GM21390 (cell line): ENCODE measurements around the gene HPCAL1.

Source experiments
- ATAC-seq: cut with Tn5 transposase; IDR thresholded peaks from one replicate; pipeline ENCODE4 v1.9.1; 2021; ENCODE audit not compliant: unreplicated experiment

The HPCAL1 gene

DNA sequence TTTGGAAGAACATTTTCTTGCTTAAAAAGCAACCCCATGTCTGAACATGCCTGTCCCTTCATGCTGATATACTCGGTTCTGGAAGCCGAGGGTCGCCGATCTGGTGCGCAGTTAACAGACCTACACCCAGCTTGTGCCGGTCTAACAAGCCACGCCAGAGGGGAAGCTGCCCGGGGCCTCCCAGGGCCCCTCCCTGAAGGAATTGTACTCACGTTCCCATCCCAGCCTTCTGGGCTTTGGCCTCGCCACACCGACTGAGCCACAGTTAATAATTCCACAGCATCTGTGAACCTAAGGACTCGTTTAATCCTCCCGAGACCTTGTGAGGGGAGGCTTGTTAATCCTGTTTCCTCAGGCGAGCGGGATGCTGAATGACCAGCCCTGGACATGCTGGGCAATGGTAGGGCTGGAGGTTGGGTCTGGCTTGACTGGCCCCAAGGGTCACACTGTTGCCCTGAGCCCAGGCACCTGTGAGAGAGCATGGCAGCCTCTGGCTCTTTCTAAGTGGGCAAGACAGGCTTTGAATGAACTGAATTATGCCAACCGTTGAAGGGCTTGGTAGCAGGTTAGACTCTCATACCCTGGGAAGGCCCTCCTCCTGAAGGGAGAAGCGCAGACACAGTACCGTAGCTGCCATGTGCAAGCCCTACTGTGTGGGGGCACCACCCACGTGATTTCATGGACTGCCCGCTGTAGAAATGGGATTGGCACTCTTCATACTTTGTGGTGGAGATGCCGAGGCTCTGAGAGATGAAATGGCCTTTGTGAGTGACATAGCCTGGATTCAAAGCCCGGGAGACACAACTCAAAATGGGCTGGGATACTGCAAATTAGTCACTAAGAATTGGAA lies 173.3 kb downstream of the HPCAL1 start:
- no peak for ATAC-seq

DNA sequence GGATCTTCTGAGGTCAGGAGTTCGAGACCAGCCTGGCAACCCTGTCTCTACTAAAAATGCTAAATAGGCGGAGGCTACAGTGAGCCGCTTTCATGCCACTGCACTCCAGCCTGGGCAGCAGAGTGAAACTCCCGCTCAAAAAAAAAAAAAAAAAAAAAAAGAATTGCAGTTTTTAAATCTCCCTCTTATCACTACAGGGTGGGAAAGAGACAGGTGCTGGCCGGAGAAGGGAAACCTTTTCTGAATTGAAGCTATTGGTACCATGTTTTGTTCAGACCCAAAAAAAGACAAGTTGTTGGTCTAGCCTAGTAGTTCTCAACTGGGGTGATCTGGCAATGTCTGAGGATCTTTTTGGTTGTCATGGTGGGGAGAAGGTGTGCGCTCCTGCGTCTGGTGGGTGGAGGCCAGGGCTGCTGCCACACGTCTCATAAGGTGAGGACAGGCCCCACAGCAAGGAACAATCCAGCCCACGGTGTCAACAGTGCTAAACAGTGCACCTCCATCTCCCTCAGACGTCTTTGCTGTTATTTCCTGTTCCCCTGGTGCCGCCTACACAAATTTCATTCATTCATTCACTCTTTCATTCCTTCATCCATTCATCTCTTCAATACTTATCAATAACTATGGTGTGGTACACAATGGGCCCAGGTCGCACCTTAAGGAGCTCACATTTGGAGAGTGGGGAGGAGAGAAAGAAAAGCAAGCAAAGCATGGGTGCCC lies 174.2 kb downstream of the HPCAL1 start:
- no peak for ATAC-seq
